OCI-LY3 (cell line): ENCODE data around the gene GATM.

Experiments
- H2AFZ ChIP-seq: fragments of 200-600, 300-600 bp; shearing (Covaris generic); 2 replicates; pipeline ENCODE4 v1.6.0; 2014; ENCODE audit warnings: antibody characterized with exemption, low read depth, low read length
- H3K27ac ChIP-seq: fragments of 200-600, 300-600 bp; sonication (generic); 2 replicates; pipeline ENCODE4 v1.5.1; 2014; ENCODE audit warnings: mild to moderate bottlenecking, low read length, moderate library complexity, mixed read lengths
- H3K27me3 ChIP-seq: fragments of 200-600, 300-600 bp; sonication (generic); 2 replicates; pipeline ENCODE4 v1.6.1; 2014; ENCODE audit warnings: low read depth, low read length, mixed read lengths
- H3K36me3 ChIP-seq: fragments of 200-600, 300-600 bp; sonication (generic); replicated peaks from 2 replicates; pipeline ENCODE3; 2014; ENCODE audit warnings: low read depth, low read length, mixed read lengths
- H3K4me1 ChIP-seq: fragments of 300-600, 200-600 bp; sonication (generic); 2 replicates; pipeline ENCODE4 v1.6.1; 2014; ENCODE audit warnings: low read length, mixed read lengths
- H3K4me2 ChIP-seq: fragments of 200-600, 300-600 bp; sonication (generic); 2 replicates; pipeline ENCODE4 v1.6.1; 2014; ENCODE audit warnings: low read length, mixed read lengths
- H3K4me3 ChIP-seq: fragments of 300-600, 200-600 bp; sonication (generic); 2 replicates; pipeline ENCODE4 v1.5.1; 2014; ENCODE audit warnings: antibody characterized with exemption, mild to moderate bottlenecking, low read length, moderate library complexity
- H3K79me2 ChIP-seq: fragments of 300-600, 200-600 bp; shearing (Covaris generic); 2 replicates; pipeline ENCODE4 v1.6.1; 2014; ENCODE audit warnings: mild to moderate bottlenecking, low read length, mixed read lengths
- H3K9ac ChIP-seq: fragments of 300-600, 200-600 bp; shearing (Covaris generic); 2 replicates; pipeline ENCODE4 v1.6.0; 2014; ENCODE audit warnings: mild to moderate bottlenecking, low read length, moderate library complexity
- H3K9me3 ChIP-seq: fragments of 200-600, 300-600 bp; shearing (Covaris generic); 2 replicates; pipeline ENCODE4 v1.6.1; 2014; ENCODE audit warnings: low read length, mixed read lengths; ENCODE audit not compliant: insufficient read depth
- H4K20me1 ChIP-seq: fragments of 200-600, 300-600 bp; sonication (generic); 2 replicates; pipeline ENCODE4 v1.6.1; 2016; ENCODE audit warnings: low read length, mixed read lengths; ENCODE audit not compliant: insufficient read depth
- EZH2phosphoT487 ChIP-seq: fragments of 200-600 bp; shearing (Covaris generic); IDR thresholded peaks from 2 replicates; pipeline ENCODE4 v1.6.1; 2018; ENCODE audit warnings: antibody characterized with exemption, mixed run types, low read depth
- TF ChIP-seq, protein P1 (sequence below): fragments of 200-600, 300-600 bp; sonication (generic); IDR thresholded peaks from 2 replicates; pipeline ENCODE4 v1.5.1; 2014; ENCODE audit warnings: antibody characterized with exemption, low read length, low read depth

GATM gene

DNA sequence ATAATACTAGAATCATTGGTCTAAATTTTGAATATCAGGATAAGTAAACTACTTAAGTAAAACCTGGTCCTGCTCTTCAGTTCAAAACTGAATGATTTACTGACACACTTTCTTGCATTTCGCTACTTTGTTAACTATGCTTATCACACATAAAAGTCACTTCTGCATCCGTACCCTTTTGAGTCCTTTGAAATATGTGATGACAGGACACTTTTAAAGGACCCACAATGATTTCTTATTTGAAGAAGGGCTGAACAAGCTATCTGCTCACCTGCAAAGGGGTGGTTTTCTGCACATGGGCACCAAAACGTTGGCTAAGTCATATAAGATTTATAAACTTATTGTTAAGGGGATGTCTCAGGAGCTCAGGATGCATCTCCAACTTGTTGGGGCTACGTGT lies 15.0 kb downstream of the GATM start:
- H3K4me3 ChIP-seq: no peak overlapping the region
- no peak overlapping the region for H3K4me2 ChIP-seq
- no peaks in the 10 kb centered on the region for H3K27me3 ChIP-seq
- peaks cover 4% of the 10 kb centered on the region; the same call in 1 of the 2 replicates for H3K79me2 ChIP-seq
- H3K9me3 ChIP-seq: no peaks in the 10 kb centered on the region
- H3K36me3 ChIP-seq: peaks cover 91% of the 10 kb centered on the region
- H2AFZ ChIP-seq: no peak overlapping the region
- H4K20me1 ChIP-seq: peaks cover 46% of the 10 kb centered on the region
- H3K9ac ChIP-seq: no peak overlapping the region
- no peaks in the 10 kb centered on the region for H3K4me1 ChIP-seq
- H3K27ac ChIP-seq: no peak overlapping the region
- TF ChIP-seq, protein P1, sequence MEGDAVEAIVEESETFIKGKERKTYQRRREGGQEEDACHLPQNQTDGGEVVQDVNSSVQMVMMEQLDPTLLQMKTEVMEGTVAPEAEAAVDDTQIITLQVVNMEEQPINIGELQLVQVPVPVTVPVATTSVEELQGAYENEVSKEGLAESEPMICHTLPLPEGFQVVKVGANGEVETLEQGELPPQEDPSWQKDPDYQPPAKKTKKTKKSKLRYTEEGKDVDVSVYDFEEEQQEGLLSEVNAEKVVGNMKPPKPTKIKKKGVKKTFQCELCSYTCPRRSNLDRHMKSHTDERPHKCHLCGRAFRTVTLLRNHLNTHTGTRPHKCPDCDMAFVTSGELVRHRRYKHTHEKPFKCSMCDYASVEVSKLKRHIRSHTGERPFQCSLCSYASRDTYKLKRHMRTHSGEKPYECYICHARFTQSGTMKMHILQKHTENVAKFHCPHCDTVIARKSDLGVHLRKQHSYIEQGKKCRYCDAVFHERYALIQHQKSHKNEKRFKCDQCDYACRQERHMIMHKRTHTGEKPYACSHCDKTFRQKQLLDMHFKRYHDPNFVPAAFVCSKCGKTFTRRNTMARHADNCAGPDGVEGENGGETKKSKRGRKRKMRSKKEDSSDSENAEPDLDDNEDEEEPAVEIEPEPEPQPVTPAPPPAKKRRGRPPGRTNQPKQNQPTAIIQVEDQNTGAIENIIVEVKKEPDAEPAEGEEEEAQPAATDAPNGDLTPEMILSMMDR: no peak
- no peak for TF ChIP-seq EZH2phosphoT487

DNA sequence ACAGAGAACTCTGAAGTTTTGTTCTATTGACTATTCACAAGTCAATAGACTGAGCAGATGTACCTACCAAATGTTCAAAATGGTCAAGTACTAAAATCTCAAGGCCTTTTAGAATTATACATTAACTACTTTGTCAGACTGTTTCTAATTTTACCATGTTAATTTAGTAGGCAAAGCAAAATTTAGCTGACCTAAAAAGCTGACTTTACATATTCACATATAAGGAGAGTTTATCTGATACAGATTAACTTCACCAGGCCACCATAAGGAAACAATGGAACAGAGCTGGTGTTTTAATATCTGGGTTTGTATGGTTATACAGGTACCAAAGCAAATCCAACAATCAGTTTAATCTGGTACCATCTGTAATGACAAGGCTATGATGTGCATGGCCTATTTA lies 15.9 kb downstream of the GATM start:
- H3K79me2 ChIP-seq: no peaks in the 10 kb centered on the region; the same call in 1 of the 2 replicates
- H4K20me1 ChIP-seq: peaks cover 41% of the 10 kb centered on the region
- H3K9ac ChIP-seq: no peak overlapping the region
- no peaks in the 10 kb centered on the region for H3K9me3 ChIP-seq
- TF ChIP-seq EZH2phosphoT487: no peak
- TF ChIP-seq, protein P1: no peak
- H3K27me3 ChIP-seq: no peaks in the 10 kb centered on the region
- H3K4me2 ChIP-seq: no peak overlapping the region
- no peaks in the 10 kb centered on the region for H3K4me1 ChIP-seq
- no peak overlapping the region for H3K27ac ChIP-seq
- H2AFZ ChIP-seq: no peak overlapping the region
- H3K36me3 ChIP-seq: peaks cover 90% of the 10 kb centered on the region
- H3K4me3 ChIP-seq: no peak overlapping the region

DNA sequence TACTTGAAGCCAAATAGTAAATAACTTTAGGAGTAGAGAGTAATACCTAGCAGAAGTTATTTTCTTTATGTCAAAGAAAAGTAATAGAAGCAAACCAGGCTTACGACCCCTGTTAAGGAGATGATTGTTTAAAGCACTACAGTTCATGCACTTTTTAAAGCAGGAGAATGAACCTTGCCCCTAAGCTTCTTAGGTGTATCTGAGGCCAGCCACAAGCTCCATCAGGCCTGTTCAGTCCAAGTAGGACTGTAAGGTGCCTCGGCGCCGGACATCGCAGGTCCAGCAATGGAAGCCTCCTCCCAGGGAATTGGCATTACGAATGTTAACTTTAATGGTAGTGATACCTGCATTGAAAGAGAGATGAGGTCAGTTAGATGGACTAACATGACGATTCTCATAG lies 16.5 kb downstream of the GATM start:
- Histone ChIP-seq H3K27ac (no peak overlapping the region), H3K27me3 (no peaks in the 10 kb centered on the region), H3K9me3 (no peaks in the 10 kb centered on the region), H4K20me1 (peaks cover 41% of the 10 kb centered on the region), H3K9ac (no peak overlapping the region), H3K79me2 (no peaks in the 10 kb centered on the region; the same call in 1 of the 2 replicates), H3K4me3 (no peak overlapping the region), H3K4me1 (no peaks in the 10 kb centered on the region), H3K36me3 (peaks cover 88% of the 10 kb centered on the region), H3K4me2 (no peak overlapping the region), H2AFZ (no peak overlapping the region)
- TF ChIP-seq, protein P1: no peak
- no peak for TF ChIP-seq EZH2phosphoT487

DNA sequence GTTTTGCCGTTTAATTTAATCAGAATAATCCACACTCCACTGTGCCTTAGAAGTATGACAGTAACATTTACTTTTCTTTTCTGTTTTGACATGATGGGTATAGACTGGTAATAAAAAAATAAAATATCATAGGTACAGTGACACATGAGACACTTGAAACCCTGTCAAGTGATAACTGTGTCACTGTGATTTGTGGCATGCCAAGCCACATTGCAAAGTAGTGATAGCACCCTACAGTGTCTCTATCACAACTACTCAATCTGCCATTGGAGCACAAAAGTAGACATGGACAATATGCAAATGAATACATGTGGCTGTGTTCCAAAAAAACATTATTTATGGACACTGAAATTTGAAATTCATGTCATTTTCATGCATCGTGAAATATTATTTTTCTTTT lies 22.5 kb downstream of the GATM start:
- no peak overlapping the region for H3K27ac ChIP-seq

More for the DNA sequence above, 22.5 kb downstream of the GATM start:
- no peak overlapping the region for H3K9ac ChIP-seq
- H3K27me3 ChIP-seq: no peaks in the 10 kb centered on the region
- H3K4me2 ChIP-seq: no peak overlapping the region
- TF ChIP-seq, protein P1: no peak
- H4K20me1 ChIP-seq: 0 out of 2 replicates have a peak, but pooled peaks cover 4% of the 10 kb centered on the region
- no peak overlapping the region for H2AFZ ChIP-seq
- H3K4me1 ChIP-seq: peaks cover 7% of the 10 kb centered on the region
- no peak overlapping the region for H3K4me3 ChIP-seq
- H3K36me3 ChIP-seq: peaks cover 34% of the 10 kb centered on the region
- no peaks in the 10 kb centered on the region for H3K9me3 ChIP-seq
- no peaks in the 10 kb centered on the region for H3K79me2 ChIP-seq
